HL-60 (cell line): ENCODE measurements around the gene ABCF2.

Experiments used
- DNase-seq, 2 experiments: peaks; one replicate each; pipeline ENCODE4 v3.0.0-alpha.2; 2010 to 2020; ENCODE audit warnings: low read depth in 1 of 2, low spot score in 1 of 2
- H3K27ac ChIP-seq: fragments of 250-450 bp; sonication (Bioruptor Pico); replicated peaks from 2 replicates; pipeline ENCODE4 v1.5.1; 2020; ENCODE audit warnings: mild to moderate bottlenecking, moderate library complexity
- H3K27me3 ChIP-seq: fragments of 250-450 bp; sonication (Bioruptor Pico); 2 replicates; pipeline ENCODE4 v1.5.1; 2021; ENCODE audit warnings: mild to moderate bottlenecking, moderate library complexity; ENCODE audit not compliant: insufficient read depth, poor library complexity, severe bottlenecking
- H3K4me3 ChIP-seq: replicated peaks from 2 replicates; pipeline ENCODE4 v1.5.1; 2011; ENCODE audit warnings: mild to moderate bottlenecking, control low read depth, low read length; ENCODE audit not compliant: insufficient read depth
- GABPA ChIP-seq: IDR thresholded peaks from 2 replicates; pipeline ENCODE4 v1.6.1; 2012; ENCODE audit warnings: low read depth
- POLR2AphosphoS5 ChIP-seq: IDR thresholded peaks from 2 replicates; pipeline ENCODE4 v1.6.1; 2012; ENCODE audit warnings: low read depth
- SPI1 ChIP-seq: IDR thresholded peaks from 2 replicates; pipeline ENCODE4 v1.6.1; 2012; ENCODE audit warnings: low read depth, mild to moderate bottlenecking, borderline replicate concordance
- TF ChIP-seq, protein P1 (sequence below): IDR thresholded peaks from one replicate; pipeline ENCODE4 v1.5.1; 2011; ENCODE audit warnings: low read length, control low read depth, inconsistent platforms; ENCODE audit not compliant: insufficient read depth
- TF ChIP-seq, protein P2 (sequence below): IDR thresholded peaks from 2 replicates; pipeline ENCODE4 v1.6.1; 2012; ENCODE audit warnings: low read depth; ENCODE audit not compliant: insufficient replicate concordance

ABCF2 gene

DNA sequence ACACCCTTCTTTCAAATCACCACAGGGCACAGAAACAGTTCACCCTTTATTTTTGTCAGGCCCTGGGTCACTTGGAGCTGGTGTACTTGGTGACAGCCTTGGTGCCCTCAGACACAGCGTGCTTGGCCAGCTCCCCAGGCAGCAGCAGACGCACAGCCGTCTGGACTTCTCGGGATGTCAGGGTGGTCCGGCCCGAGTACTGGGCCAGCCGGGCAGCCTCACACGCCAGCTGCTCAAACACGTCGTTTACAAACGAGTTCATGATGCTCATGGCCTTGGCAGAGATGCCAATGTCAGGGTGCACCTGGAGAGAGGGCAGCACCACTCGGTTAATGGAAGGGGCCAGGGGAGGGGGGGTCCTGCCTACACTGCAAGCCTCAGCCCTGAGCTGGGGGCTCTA lies 19.2 kb downstream of the ABCF2 start:
- no peak for DNase-seq
- Histone ChIP-seq H3K27me3 (peaks cover 3% of the 10 kb centered on the region), H3K27ac (no peak overlapping the region), H3K4me3 (no peak overlapping the region)
- TF ChIP-seq POLR2AphosphoS5 (no peak), SPI1 (no peak), GABPA (no peak)
- TF ChIP-seq, protein P1, sequence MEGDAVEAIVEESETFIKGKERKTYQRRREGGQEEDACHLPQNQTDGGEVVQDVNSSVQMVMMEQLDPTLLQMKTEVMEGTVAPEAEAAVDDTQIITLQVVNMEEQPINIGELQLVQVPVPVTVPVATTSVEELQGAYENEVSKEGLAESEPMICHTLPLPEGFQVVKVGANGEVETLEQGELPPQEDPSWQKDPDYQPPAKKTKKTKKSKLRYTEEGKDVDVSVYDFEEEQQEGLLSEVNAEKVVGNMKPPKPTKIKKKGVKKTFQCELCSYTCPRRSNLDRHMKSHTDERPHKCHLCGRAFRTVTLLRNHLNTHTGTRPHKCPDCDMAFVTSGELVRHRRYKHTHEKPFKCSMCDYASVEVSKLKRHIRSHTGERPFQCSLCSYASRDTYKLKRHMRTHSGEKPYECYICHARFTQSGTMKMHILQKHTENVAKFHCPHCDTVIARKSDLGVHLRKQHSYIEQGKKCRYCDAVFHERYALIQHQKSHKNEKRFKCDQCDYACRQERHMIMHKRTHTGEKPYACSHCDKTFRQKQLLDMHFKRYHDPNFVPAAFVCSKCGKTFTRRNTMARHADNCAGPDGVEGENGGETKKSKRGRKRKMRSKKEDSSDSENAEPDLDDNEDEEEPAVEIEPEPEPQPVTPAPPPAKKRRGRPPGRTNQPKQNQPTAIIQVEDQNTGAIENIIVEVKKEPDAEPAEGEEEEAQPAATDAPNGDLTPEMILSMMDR: no peak
- TF ChIP-seq, protein P2, sequence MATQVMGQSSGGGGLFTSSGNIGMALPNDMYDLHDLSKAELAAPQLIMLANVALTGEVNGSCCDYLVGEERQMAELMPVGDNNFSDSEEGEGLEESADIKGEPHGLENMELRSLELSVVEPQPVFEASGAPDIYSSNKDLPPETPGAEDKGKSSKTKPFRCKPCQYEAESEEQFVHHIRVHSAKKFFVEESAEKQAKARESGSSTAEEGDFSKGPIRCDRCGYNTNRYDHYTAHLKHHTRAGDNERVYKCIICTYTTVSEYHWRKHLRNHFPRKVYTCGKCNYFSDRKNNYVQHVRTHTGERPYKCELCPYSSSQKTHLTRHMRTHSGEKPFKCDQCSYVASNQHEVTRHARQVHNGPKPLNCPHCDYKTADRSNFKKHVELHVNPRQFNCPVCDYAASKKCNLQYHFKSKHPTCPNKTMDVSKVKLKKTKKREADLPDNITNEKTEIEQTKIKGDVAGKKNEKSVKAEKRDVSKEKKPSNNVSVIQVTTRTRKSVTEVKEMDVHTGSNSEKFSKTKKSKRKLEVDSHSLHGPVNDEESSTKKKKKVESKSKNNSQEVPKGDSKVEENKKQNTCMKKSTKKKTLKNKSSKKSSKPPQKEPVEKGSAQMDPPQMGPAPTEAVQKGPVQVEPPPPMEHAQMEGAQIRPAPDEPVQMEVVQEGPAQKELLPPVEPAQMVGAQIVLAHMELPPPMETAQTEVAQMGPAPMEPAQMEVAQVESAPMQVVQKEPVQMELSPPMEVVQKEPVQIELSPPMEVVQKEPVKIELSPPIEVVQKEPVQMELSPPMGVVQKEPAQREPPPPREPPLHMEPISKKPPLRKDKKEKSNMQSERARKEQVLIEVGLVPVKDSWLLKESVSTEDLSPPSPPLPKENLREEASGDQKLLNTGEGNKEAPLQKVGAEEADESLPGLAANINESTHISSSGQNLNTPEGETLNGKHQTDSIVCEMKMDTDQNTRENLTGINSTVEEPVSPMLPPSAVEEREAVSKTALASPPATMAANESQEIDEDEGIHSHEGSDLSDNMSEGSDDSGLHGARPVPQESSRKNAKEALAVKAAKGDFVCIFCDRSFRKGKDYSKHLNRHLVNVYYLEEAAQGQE: no peak

DNA sequence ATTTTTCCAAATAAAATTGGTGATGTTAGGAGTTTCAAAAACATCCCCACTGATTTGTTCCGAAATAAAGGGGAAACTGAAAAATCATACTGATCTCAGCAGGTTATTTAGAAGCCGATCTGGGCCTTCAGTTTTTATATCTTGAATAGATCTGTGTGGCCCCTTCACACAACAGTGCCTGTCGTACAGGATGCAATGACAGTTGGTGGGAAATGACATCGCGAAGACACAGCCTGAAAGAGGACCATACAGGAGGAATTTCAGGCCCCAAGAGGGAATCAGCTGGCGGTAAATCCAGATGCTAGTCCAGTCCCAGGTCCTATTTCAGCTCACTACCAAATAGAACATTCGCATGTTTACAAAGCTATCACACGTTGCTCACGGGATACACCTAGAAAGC lies 19.7 kb downstream of the ABCF2 start:
- H3K27ac ChIP-seq: no peak overlapping the region
- DNase-seq: no peak
- TF ChIP-seq, protein P1: no peak
- TF ChIP-seq POLR2AphosphoS5: no peak
- TF ChIP-seq GABPA: no peak
- TF ChIP-seq, protein P2: no peak
- no peak for TF ChIP-seq SPI1
- peaks cover 3% of the 10 kb centered on the region for H3K27me3 ChIP-seq
- H3K4me3 ChIP-seq: no peak overlapping the region

DNA sequence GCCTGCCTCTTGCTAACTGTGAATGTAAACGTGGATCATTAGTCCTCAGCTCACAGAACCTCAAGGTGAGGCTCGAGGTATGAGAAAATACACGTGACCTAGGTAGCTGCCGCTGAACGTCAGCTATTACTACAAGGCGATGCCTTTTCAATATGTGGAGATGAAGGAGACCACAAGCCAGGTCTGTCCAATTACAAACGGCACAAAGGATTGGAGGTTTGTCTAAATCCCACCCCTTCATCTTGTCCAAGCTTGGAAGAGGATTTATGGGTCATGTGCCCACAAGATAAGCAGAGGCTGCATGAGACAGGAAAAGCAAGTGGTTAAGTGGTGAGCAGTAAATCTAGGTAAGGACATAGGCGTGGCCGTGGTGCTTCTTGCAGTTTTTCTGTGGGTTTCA lies 20.1 kb downstream of the ABCF2 start:
- peaks cover 5% of the 10 kb centered on the region for H3K27me3 ChIP-seq
- DNase-seq: no peak
- no peak overlapping the region for H3K27ac ChIP-seq
- no peak overlapping the region for H3K4me3 ChIP-seq
- TF ChIP-seq, protein P2: no peak
- TF ChIP-seq GABPA (no peak), POLR2AphosphoS5 (no peak), SPI1 (no peak)
- TF ChIP-seq, protein P1: no peak
